HG02943 (cell line): Measurements from ENCODE around the gene MUC2.

ENCODE experiments used
- ATAC-seq: cut with Tn5 transposase; IDR thresholded peaks from one replicate; pipeline ENCODE4 v1.9.1; 2021; ENCODE audit warnings: mild to moderate bottlenecking, low read depth, moderate library complexity; ENCODE audit not compliant: unreplicated experiment

The MUC2 gene

DNA sequence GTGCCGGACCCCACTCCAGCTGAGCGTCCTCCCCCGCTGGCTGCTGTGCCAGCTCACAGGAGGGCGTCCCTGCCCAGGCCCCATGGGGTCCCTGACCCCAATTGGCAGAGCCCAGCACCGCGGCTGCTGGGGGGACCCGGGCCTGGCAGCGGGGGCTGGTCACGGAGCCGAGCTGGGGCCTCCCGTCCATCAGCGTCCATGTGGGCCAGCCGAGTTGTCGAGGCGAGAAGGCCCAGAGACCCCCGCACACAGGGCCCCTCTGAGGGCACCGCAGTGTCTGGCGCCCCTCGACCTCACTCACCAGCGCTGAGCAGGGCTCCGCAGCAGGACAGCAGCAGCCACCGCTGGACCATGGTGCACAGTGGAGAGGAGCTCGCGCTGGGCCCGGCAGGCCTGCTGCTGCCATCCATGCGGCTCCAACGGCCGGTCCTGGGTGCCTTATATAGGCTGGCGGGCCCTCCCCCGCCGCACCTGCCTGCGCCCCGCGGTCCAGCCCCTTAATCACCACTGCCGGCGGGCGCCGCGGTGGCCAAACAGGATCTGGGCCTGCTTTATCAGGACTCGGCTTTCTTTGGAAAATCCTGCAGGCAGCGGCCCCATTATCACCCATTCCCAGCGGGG, 38.3 kb upstream of the MUC2 start, which contains the start of gene MUC6:
TSS of gene MUC6 (minus strand) at position 416 of the 621 bp plus-strand sequence. CDS start at position 353, 63 bp downstream.
- ATAC-seq: no peak

DNA sequence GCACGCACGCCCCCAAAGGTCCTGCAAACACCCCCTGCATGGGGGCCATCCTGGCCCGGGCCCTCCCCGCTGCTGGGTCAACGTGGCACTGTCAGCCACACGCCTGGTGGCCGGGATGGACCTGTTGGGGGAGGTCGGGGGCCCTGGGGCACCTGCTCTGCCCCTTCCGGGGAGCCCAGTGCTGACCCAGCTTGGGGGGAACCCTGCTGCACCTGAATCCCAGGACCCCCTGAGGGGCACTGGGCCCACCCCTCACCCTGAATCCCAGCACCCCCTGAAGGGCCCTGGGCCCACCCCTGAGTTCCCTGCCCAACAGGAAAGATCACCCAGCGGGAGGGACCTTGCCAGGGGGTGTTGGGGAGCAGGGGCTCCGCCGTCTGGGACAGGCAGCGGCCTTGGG, 37.7 kb upstream of the MUC2 start:
- ATAC-seq: no peak

DNA sequence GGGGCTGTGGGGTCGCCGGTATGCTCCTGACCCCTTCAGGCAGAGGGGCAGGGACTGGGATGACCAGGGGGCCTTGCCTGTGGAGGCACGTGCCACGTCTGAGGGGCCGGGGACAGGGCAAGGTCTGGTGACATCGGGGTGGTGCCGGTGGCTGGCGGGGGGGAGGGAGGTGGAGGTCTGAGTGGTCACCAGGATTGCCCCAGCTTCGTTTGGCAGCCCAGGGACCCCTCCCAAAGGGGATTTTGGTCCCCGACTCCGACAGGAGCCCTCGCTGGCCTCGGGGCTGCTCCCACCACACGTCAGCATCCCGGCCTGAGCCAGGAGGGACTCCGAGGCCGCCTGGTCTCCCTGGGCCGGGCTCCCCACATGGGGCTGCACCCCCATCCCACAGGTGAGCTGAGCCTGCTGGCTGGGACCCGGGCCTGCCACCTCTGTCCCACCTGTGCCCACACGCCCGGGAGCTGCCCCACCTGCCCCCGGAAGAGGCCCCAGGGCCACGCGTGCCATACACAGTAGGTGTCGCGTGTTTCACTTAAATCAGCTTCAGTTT, 37.1 kb upstream of the MUC2 start:
- no peak for ATAC-seq

- no peak for ATAC-seq
These were observed 36.3 kb upstream of the MUC2 start for GRCh38 chr11:1038361-1038760.

DNA sequence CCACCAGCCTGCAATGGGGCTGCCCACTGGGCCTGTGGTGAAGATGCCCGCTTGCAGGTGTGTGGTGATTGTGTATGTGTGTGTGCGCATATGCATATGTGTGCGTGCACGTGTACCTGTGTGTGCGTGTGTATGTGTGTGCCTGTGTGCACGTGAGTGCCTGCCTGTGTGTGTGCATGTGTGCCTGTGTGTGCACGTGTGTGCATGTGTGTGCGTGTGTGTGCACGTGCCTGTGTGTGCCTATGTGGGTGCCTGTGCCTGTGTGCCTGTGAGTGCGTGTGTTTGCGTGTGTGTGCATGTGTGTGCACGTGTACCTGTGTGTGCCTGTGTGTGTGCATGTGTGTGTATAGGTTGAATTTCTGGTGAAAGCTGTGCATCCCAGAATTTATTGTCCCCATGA, 35.8 kb upstream of the MUC2 start:
- ATAC-seq: no peak

DNA sequence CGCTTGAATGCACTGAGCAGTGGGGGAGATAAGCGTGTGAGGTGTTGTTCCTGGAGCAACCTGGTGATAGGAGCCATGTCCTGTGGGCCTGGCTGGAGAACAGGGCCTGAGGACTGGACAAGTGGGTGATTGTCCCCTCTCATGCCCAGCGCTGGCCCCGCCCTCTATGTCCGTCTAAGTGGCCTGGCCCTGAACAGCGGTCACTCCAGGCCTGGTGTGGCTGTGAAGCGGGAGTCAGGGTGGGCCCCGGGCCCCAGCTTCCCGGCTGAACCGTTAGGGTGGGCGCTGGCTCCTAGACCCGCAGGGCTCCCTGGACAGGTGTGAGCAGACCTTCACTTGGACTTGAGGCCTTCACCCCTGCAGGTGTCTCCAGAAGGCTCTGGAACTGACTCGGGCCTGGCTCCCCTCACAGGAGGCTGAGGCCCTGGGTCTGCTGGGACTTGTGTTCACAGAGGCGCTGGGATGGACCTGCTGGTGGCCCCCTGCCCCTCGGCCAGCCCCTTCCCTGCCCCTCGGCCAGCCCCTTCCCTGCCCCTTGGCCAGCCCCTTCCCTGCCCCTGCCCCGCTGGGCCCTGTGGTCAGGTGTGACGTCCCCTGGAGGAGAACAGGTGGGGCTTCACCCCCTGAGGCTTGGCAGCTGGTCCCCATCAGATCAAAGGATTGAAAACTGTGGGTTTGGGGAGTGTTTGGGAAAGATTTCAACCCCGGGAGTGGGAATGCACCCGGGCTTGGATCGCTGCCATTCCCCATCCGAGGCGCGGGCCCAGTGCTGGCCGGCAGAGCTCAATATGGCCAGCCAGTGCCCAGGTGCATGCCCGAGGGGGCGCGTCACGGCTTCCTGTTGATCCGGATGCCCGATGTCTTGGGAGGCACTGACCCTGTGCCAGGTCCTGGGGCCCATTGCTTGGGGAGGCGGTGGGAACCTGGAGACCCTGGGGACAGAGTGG, 34.9 kb upstream of the MUC2 start:
- ATAC-seq: no peak

- no peak for ATAC-seq
These were observed 34.1 kb upstream of the MUC2 start for GRCh38 chr11:1040428-1041148.

- ATAC-seq: no peak
These were observed 33.6 kb upstream of the MUC2 start for GRCh38 chr11:1041149-1041467.

DNA sequence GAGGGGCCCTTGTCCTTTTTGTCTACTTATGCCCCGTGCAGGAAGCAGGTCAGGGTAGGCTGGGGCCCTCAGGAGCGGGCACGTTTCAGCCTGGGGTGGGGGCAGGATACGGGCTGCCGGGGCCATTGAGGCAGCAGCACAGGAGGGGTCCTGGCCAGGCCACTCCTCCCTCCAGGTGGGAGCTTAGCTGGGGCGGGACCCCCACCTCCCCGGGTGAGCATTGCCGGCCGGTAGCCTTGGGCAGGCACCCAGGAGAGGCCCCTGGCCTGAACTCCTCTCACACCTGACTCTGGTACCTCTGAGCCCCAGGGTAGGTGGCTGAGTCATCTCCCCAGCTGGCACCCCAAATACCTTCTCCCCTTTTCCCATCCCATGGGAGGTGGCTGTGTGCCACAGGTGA, 33.2 kb upstream of the MUC2 start:
- ATAC-seq: no peak

DNA sequence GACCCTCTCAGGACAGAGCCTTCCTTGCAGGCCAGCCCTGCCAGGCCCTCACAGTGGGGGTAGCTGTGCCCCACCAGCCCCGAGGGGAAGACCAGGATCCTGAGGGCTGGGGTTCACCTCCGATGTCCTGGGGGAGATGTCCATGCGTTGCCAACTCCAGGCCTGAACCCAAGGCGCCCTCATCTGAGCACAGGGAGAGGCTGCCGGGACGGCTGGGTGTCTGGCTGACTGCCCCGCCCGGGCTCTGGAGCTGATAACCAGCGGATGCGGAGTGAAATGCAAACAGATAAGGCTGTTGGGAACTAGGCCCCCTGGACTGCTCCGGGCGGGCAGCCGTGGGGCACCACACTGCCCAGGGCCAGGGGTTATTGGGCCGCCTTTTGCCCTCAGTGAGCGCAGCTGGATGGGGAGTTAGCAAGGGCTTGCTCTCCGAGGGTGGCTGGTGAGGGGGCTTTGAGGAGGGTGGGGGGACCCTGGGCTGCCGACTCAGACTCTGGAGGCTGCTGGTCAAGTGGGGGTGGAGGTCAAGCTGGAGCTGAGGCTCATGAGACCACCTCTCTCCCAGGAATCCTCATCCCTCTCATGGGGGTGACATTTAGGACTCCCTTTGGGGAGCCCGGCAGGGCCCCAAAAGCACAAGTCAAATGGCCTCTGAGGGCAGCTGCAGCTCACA, 32.6 kb upstream of the MUC2 start:
- no peak for ATAC-seq

DNA sequence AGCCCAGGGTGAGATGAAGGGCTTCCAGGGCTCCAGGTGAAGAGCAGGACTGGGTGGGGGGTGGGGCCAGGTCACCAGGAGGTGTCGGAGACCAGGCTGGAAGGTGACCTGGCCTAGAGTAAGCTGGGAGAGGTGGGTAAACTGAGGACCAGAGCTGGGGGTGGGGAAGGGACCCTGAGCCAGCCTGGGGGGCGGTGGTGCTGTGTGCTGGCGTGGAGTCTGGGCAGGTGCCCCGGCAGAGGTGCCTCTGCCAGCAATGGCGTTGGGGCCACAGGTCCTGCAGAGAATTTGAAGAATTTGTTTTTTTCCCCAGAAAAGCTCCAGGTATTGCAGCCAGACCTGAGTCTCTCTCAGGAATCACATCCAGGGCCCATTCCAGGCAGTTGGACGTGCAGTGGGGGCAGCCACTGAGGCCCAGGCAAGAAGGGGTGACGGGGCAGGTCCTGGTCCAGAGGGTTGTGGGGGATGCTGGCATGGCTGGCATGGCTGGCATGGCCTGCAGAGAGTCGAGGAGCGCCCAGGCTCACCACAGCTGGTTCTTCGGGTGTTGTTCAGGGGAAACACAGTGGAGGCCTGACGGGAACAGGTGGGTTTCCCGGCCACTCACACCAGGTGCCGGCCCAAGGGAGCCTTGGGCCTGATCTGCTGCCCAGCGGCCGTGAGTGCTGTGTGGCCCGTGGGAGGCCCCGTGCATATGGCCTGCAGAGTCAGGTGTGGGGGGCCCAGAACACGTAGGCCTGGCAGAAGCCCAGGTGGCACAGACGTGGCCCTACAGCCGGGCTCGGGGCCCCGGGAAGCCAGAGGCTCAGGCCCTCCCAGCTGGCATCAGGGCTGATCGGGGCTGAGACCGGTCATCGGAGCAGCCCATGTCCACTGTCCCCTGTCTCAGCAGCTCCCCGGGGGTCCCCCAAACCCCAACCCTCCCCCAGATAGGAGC, 31.8 kb upstream of the MUC2 start:
- no peak for ATAC-seq

- no peak for ATAC-seq
These were observed 31.0 kb upstream of the MUC2 start for GRCh38 chr11:1043563-1044096.

GRCh38 chr11:1044160-1044559, 30.5 kb upstream of the MUC2 start:
- no peak for ATAC-seq

DNA sequence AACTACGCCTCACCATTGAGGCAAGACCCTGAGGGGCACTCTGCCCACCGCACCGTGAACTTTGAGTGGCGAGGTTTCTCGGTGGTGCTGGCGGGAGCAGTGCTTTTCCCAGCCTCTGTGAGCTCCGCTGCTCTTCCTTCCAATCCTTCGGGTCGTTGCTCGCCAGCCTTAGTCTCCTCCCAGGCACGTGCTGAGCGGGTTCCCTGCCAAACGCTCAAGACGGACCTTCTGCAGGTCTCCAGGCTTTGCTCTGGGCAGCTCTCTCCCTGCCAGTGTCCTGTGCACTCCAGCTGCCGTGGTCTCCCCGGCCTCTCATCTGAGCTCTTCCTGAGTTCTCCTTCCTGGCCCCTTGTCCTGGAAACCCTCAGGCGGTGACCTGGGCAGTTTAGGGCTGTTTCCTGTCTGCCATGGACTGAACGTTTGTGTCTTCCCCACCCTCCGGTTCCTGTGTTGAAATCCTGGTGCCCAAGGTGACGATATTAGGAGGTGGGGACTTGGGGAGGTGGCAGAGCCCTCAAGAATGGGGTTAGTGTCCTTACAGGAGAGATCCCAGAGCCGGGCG, 27.0 kb upstream of the MUC2 start:
- ATAC-seq: no peak

- no peak for ATAC-seq
These were observed 26.2 kb upstream of the MUC2 start for GRCh38 chr11:1048375-1049070.

DNA sequence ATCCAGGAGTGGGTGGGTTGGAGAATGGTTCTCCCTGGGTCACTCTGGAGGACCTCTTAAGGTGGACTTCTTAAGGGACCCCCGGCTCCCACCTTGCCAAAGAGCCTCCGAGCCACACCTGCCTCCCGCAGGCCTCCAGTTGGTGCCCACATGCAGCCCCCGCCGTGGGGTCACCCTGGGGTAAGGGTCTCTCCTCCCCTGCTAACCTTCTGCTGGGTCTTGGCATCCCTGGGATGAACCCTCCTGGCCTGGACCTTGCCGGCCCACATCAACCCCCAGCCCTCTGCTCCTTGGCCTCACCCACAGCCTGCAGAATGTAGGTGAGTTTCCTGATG, 25.6 kb upstream of the MUC2 start:
- ATAC-seq: no peak

DNA sequence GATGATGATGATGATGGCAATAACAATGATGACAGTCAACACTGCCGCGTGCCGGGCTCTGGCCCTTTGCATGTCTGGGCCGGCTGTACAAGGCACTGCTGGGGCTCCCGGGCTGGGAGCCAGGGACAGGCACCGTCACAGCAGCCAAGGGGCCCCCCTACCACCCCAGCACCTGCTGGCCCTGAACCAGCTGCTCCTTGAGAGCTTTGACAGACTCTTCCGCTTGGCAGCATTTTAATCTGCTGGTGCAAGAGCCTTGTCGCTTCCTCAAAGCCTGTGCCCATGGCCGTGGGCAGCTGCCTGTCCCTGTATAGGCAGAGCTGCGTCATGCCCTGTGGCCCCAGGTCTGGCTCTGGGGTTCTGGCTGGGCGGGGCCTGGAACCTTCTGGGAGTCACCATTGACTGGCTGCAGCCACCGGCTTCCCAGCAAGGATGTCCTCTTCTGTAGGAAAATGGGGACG, 25.2 kb upstream of the MUC2 start:
- ATAC-seq: no peak

GRCh38 chr11:1049911-1050580, 24.6 kb upstream of the MUC2 start:
- no peak for ATAC-seq
